B cell (primary cell): ENCODE results near the gene ETV3.

Source experiments
- EZH2 ChIP-seq: IDR thresholded peaks from 2 replicates; pipeline ENCODE4 v1.6.1; 2012; ENCODE audit warnings: borderline replicate concordance, low read depth, mild to moderate bottlenecking, moderate library complexity, low read length; ENCODE audit not compliant: insufficient read depth, poor library complexity, severe bottlenecking
- TF ChIP-seq, protein P1 (sequence below): fragments of 200-600 bp; IDR thresholded peaks from one replicate; pipeline ENCODE4 v1.8.0; 2022; ENCODE audit warnings: antibody characterized with exemption, mild to moderate bottlenecking

DNA sequence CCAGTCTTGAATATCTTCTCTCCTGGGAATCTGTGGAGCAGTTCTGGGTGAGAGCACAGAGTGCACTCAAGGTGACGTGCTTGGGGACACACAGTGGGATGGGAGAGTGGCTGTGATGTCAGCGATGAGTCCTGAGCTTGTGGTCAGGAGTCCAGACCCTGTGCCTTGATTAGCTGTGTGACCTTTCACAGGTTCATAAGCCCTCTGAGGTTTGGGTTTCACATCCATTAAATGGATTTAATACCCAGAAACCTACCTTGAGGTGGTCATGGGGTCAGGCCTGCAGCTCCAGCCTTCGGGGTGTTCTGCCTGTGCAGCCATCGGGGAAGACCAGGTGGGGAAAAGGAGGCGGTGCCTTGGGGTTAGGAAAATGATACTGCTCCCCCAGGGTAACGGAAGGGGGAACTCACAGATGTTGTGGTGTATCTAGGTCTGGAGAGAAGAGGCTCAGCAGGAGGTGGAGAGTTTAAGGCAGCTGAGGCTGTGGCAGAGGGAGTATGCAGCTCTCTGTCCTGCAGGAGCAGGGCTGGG lies 38.5 kb upstream of the ETV3 start:
- TF ChIP-seq, protein P1, sequence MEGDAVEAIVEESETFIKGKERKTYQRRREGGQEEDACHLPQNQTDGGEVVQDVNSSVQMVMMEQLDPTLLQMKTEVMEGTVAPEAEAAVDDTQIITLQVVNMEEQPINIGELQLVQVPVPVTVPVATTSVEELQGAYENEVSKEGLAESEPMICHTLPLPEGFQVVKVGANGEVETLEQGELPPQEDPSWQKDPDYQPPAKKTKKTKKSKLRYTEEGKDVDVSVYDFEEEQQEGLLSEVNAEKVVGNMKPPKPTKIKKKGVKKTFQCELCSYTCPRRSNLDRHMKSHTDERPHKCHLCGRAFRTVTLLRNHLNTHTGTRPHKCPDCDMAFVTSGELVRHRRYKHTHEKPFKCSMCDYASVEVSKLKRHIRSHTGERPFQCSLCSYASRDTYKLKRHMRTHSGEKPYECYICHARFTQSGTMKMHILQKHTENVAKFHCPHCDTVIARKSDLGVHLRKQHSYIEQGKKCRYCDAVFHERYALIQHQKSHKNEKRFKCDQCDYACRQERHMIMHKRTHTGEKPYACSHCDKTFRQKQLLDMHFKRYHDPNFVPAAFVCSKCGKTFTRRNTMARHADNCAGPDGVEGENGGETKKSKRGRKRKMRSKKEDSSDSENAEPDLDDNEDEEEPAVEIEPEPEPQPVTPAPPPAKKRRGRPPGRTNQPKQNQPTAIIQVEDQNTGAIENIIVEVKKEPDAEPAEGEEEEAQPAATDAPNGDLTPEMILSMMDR = no peak
- no peak for TF ChIP-seq EZH2
